Measurements from ENCODE around the gene PLXNA2.

- no peak for TF ChIP-seq EZH2 (IDR thresholded peaks at IDR 0.05; ENCODE audit: low read depth)
- TF ChIP-seq CTCF (conservative IDR thresholded peaks at IDR 0.05), result no peak
Observed at GRCh38 chr1:208198236-208198635, 45.9 kb downstream of the PLXNA2 start.

Data from PC-9 (cell line).